HCT116 (cell line): Measurements from ENCODE around the gene KCNIP4. TPM values are rescaled to one million over a fixed set of nuclear protein-coding genes. Genes with fewer than 3 reads are reported as not detected.

Source experiments
- ATAC-seq: fragments of 200-7000 bp; cut with Tn5 transposase; 2 replicates; pipeline ENCODE4 v1.9.1; 2020; ENCODE audit warnings: mild to moderate bottlenecking, moderate library complexity
- BruUV-seq: library from RNA; stranded (reverse); fragments of 400-500 nt; replicated peaks from 2 replicates; lab custom pipeline; 2021; lab: Mats Ljungman, UMichigan
- CTCF ChIA-PET: fragments of 300-600 bp; sonication (Branson Sonifier 250); formaldehyde crosslinking; loops from one replicate; lab custom pipeline; 2021; ENCODE audit warnings: antibody characterized with exemption; lab: Charles Lee
- POLR2A ChIA-PET: fragments of 300-600, 350-600 bp; sonication (Branson Sonifier 250); formaldehyde crosslinking; loops from one replicate; lab custom pipeline; 2021; ENCODE audit warnings: antibody characterized with exemption; lab: Charles Lee
- RAD21 ChIA-PET, 2 experiments: fragments of 300-600 bp; sonication (Branson Sonifier 250); formaldehyde crosslinking; loops; one replicate each; lab custom pipeline; 2023; ENCODE audit warnings: low total read pairs in 2 of 2; ENCODE audit not compliant: uncharacterized antibody in 2 of 2, unreplicated experiment in 2 of 2, low non-redundant PET in 1 of 2; lab: Charles Lee
- DNase-seq: peaks from one replicate; pipeline ENCODE4 v3.0.0-alpha.2; 2010; ENCODE audit warnings: low read depth, low spot score
- H2AFZ ChIP-seq: fragments of 200-600 bp; shearing (Covaris generic), sonication (generic); 2 replicates; pipeline ENCODE4 v1.6.1; 2017; ENCODE audit warnings: low read depth, mixed run types, mixed read lengths, antibody characterized with exemption, low read length; ENCODE audit not compliant: poor library complexity, severe bottlenecking
- H3K27ac ChIP-seq: 2 replicates; pipeline ENCODE4 v1.5.1; 2012; ENCODE audit warnings: low read depth, low read length
- H3K27me3 ChIP-seq: fragments of 200-600 bp; sonication (generic); 2 replicates; pipeline ENCODE4 v1.6.1; 2016; ENCODE audit warnings: mixed run types, low read length, mixed read lengths; ENCODE audit not compliant: insufficient read depth
- H3K36me3 ChIP-seq, 2 experiments: fragments of 200-500 bp in 1 of 2; fragments of 200-600 bp in 1 of 2; sonication (Bioruptor generic) in 1 of 2; sonication (generic) in 1 of 2; 2 replicates each; pipeline versions ENCODE4 v1.5.1 to v1.6.1; 2014 to 2016; ENCODE audit warnings: low read length in 2 of 2, inconsistent platforms in 1 of 2, mixed read lengths in 1 of 2, mixed run types in 1 of 2; ENCODE audit not compliant: insufficient read depth in 2 of 2, control insufficient read depth in 1 of 2
- H3K4me1 ChIP-seq, 2 experiments: fragments of 200-600 bp in 1 of 2; sonication (generic) in 1 of 2; 2 replicates each; pipeline versions ENCODE4 v1.5.1 to v1.6.1; 2012 to 2017; ENCODE audit warnings: low read length in 2 of 2, inconsistent platforms in 1 of 2, mild to moderate bottlenecking in 1 of 2, mixed read lengths in 1 of 2, mixed run types in 1 of 2, moderate library complexity in 1 of 2; ENCODE audit not compliant: insufficient read depth in 2 of 2, control insufficient read depth in 1 of 2
- H3K4me2 ChIP-seq: fragments of 200-600 bp; sonication (generic); 2 replicates; pipeline ENCODE4 v1.6.1; 2017; ENCODE audit warnings: mixed run types, low read length, mixed read lengths
- H3K4me3 ChIP-seq, 2 experiments: fragments of 200-600 bp in 1 of 2; sonication (generic) in 1 of 2; replicated peaks in 1 of 2; 2 replicates each; pipeline ENCODE4 v1.5.1; 2011 to 2016; ENCODE audit warnings: low read length in 2 of 2, control low read depth in 1 of 2, low read depth in 1 of 2, mild to moderate bottlenecking in 1 of 2, mixed read lengths in 1 of 2, mixed run types in 1 of 2
- H3K79me2 ChIP-seq: fragments of 200-600 bp; sonication (generic); 2 replicates; pipeline ENCODE4 v1.6.1; 2017; ENCODE audit warnings: mild to moderate bottlenecking, mixed run types, low read length, moderate library complexity, mixed read lengths; ENCODE audit not compliant: insufficient read depth
- H3K9ac ChIP-seq: fragments of 200-600 bp; sonication (generic); 2 replicates; pipeline ENCODE4 v1.6.1; 2016; ENCODE audit warnings: low read length, mixed read lengths
- H3K9me2 ChIP-seq: fragments of 200-600 bp; sonication (generic), shearing (Covaris generic); 2 replicates; pipeline ENCODE4 v1.6.1; 2017; ENCODE audit warnings: mixed run types, mild to moderate bottlenecking, moderate library complexity; ENCODE audit not compliant: insufficient read depth
- H3K9me3 ChIP-seq, 2 experiments: fragments of 200-500 bp in 1 of 2; fragments of 200-600 bp in 1 of 2; sonication (Bioruptor generic) in 1 of 2; sonication (generic) in 1 of 2; 2 replicates each; pipeline ENCODE4 v1.6.1; 2014 to 2017; ENCODE audit warnings: low read length in 2 of 2, mixed read lengths in 2 of 2, inconsistent platforms in 1 of 2, low read depth in 1 of 2, mild to moderate bottlenecking in 1 of 2, mixed run types in 1 of 2, moderate library complexity in 1 of 2; ENCODE audit not compliant: control insufficient read depth in 1 of 2, insufficient read depth in 1 of 2
- H4K20me1 ChIP-seq: fragments of 200-600 bp; sonication (generic), shearing (Covaris generic); 2 replicates; pipeline ENCODE4 v1.6.1; 2017; ENCODE audit warnings: mixed run types, mild to moderate bottlenecking, moderate library complexity; ENCODE audit not compliant: insufficient read depth
- CTCF ChIP-seq, 3 experiments: fragments of 200-600 bp in 1 of 3; sonication (generic) in 1 of 3; IDR thresholded peaks in 2 of 3; conservative IDR thresholded peaks in 1 of 3; 2 replicates each; pipeline ENCODE4 v1.5.1; 2012 to 2017; ENCODE audit warnings: low read depth in 2 of 3, low read length in 2 of 3, antibody characterized with exemption in 1 of 3, borderline replicate concordance in 1 of 3, control low read depth in 1 of 3, mild to moderate bottlenecking in 1 of 3, mixed read lengths in 1 of 3, mixed run types in 1 of 3, moderate library complexity in 1 of 3; ENCODE audit not compliant: insufficient read depth in 1 of 3
- EZH2 ChIP-seq: fragments of 200-600 bp; sonication (generic); IDR thresholded peaks from 2 replicates; pipeline ENCODE4 v1.6.1; 2017; ENCODE audit warnings: antibody characterized with exemption, mixed run types
- FOSL1 ChIP-seq: IDR thresholded peaks from 2 replicates; pipeline ENCODE4 v1.6.1; 2012; ENCODE audit warnings: low read depth
- JUND ChIP-seq: IDR thresholded peaks from 2 replicates; pipeline ENCODE4 v1.6.1; 2012
- POLR2A ChIP-seq: IDR thresholded peaks from 2 replicates; pipeline ENCODE4 v1.7.0; 2011; ENCODE audit warnings: borderline replicate concordance; ENCODE audit not compliant: insufficient read depth, insufficient read length; ENCODE audit errors: extremely low read depth
- SP1 ChIP-seq: IDR thresholded peaks from 2 replicates; pipeline ENCODE4 v1.6.1; 2012; ENCODE audit warnings: low read depth
- SRF ChIP-seq: IDR thresholded peaks from 2 replicates; pipeline ENCODE4 v1.6.1; 2012; ENCODE audit warnings: low read depth
- TCF7L2 ChIP-seq: IDR thresholded peaks from 2 replicates; pipeline ENCODE4 v1.7.0; 2011; ENCODE audit warnings: borderline replicate concordance, inconsistent platforms; ENCODE audit not compliant: insufficient read depth, insufficient read length; ENCODE audit errors: extremely low read depth
- YY1 ChIP-seq: IDR thresholded peaks from 2 replicates; pipeline ENCODE4 v1.6.1; 2011; ENCODE audit warnings: low read length, low read depth, moderate library complexity, mild to moderate bottlenecking; ENCODE audit not compliant: insufficient replicate concordance; ENCODE audit errors: extremely low read depth
- ZFX ChIP-seq: fragments of 450-650 bp; IDR thresholded peaks from 2 replicates; pipeline ENCODE4 v1.6.1; 2017
- intact Hi-C: fragments of 100-400 bp; cut with micrococcal nuclease; formaldehyde crosslinking; loops from 2 replicates; pipeline ENCODE4 v1.10.0; 2022
- total RNA-seq: library from RNA; stranded (reverse); gene quantifications from one replicate; pipeline ENCODE4 v1.2.1, GENCODE V29; 2021; ENCODE audit not compliant: unreplicated experiment

KCNIP4 gene
- total RNA-seq, 1 experiment from 2014 or later = not detected

DNA sequence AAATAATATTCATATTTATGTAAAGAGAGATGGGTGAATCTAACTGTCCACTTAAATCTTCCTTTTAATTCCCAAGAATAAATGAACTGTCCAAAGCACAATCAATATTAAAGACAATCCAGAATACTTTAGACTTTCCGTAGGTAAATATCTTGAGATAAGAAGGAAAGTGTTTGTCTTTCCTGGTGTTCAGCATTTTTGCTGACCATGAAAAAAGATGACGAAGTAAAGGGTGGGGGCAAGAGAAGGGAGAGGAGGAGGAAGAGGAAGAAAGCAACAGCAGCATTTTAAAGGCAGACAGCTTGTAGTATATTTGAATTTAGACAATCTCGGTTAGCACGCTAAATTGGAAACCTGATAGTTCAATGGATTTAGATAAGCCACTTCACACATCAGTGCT lies 498.2 kb downstream of the KCNIP4 start:
- H3K4me1 ChIP-seq = no peaks in the 10 kb centered on the region
- ChIA-PET POLR2A (no interaction called here), CTCF (no interaction called here), RAD21 (no interaction called here)
- no peaks in the 10 kb centered on the region for H3K79me2 ChIP-seq
- no peak overlapping the region for H2AFZ ChIP-seq
- no peaks in the 10 kb centered on the region for H3K36me3 ChIP-seq
- H4K20me1 ChIP-seq = no peaks in the 10 kb centered on the region
- H3K9me2 ChIP-seq = no peaks in the 10 kb centered on the region
- no peak overlapping the region for H3K4me3 ChIP-seq
- H3K9me3 ChIP-seq = peaks cover 0 to 4% of the 10 kb centered on the region in 2 experiments; a peak in 1 of 4 replicates
- BruUV-seq = no TSS peak
- no peaks in the 10 kb centered on the region for H3K27me3 ChIP-seq
- no peak for ATAC-seq
- intact Hi-C loops = no loop called here
- H3K27ac ChIP-seq = no peak overlapping the region
- no peak overlapping the region for H3K9ac ChIP-seq
- DNase-seq = no peak
- TF ChIP-seq YY1 (no peak), EZH2 (no peak), TCF7L2 (no peak), ZFX (no peak), JUND (no peak), CTCF (IDR thresholded peaks at IDR 0.05 in 2 of 3, conservative IDR thresholded peaks at IDR 0.05 in 1 of 3; ENCODE audit: borderline replicate concordance in 1 of 3, insufficient read depth in 1 of 3, low read depth in 2 of 3, low read length in 2 of 3) (no peak), SP1 (no peak), FOSL1 (no peak), POLR2A (no peak), SRF (no peak)
- TF ChIP-seq, all 23 proteins: peak for 0
- H3K4me2 ChIP-seq = no peak overlapping the region
